Neural progenitor cell (in vitro differentiated cells): ENCODE measurements around the gene DNMT3A. TPM values are rescaled to one million over a fixed set of nuclear protein-coding genes. Genes with fewer than 3 reads are reported as not detected.
A peak's percentile ranks its signal among the peaks of the same experiment; 100 is the strongest.

ENCODE experiments used
- DNase-seq: peaks from one replicate; pipeline ENCODE4 v3.0.0-alpha.2; 2016; ENCODE audit warnings: low spot score
- H2AFZ ChIP-seq: fragments of 200-600 bp; sonication (generic); replicated peaks from 2 replicates; pipeline ENCODE4 v1.6.1; 2016; ENCODE audit warnings: antibody characterized with exemption
- H3F3A ChIP-seq: fragments of 200-600 bp; sonication (generic); 2 replicates; pipeline ENCODE4 v1.6.1; 2016; ENCODE audit warnings: antibody characterized with exemption, low read depth
- H3K27ac ChIP-seq: fragments of 200-600 bp; sonication (generic); 2 replicates; pipeline ENCODE4 v1.5.1; 2016; ENCODE audit warnings: mild to moderate bottlenecking
- H3K27me3 ChIP-seq: fragments of 200-600 bp; sonication (generic); 2 replicates; pipeline ENCODE4 v1.6.1; 2016; ENCODE audit warnings: mild to moderate bottlenecking, moderate library complexity
- H3K36me3 ChIP-seq: fragments of 200-600 bp; sonication (generic); 2 replicates; pipeline ENCODE4 v1.5.1; 2016
- H3K4me1 ChIP-seq: fragments of 200-600 bp; sonication (generic); 2 replicates; pipeline ENCODE4 v1.6.1; 2016; ENCODE audit warnings: mixed run types
- H3K4me2 ChIP-seq: fragments of 200-600 bp; sonication (generic); 2 replicates; pipeline ENCODE4 v1.6.1; 2016
- H3K4me3 ChIP-seq: fragments of 200-600 bp; sonication (generic); 2 replicates; pipeline ENCODE4 v1.5.1; 2016
- H3K79me2 ChIP-seq: fragments of 200-600 bp; sonication (generic); 2 replicates; pipeline ENCODE4 v1.6.1; 2016; ENCODE audit warnings: low read depth
- H3K9ac ChIP-seq: fragments of 200-600 bp; sonication (generic); 2 replicates; pipeline ENCODE4 v1.6.1; 2016
- H3K9me3 ChIP-seq: fragments of 200-600 bp; sonication (generic); 2 replicates; pipeline ENCODE4 v1.5.1; 2016; ENCODE audit warnings: low read depth
- H4K20me1 ChIP-seq: fragments of 200-600 bp; sonication (generic); 2 replicates; pipeline ENCODE4 v1.6.1; 2016; ENCODE audit warnings: low read depth
- H3K27ac Mint-ChIP-seq: 3 replicates; pipeline ENCODE4 v1.8.0; 2021; ENCODE audit warnings: mixed read lengths
- H3K27me3 Mint-ChIP-seq: 2 replicates; pipeline ENCODE4 v1.8.0; 2022; ENCODE audit warnings: low read depth, mild to moderate bottlenecking, inconsistent platforms, moderate library complexity, mixed read lengths; ENCODE audit not compliant: insufficient read depth
- H3K36me3 Mint-ChIP-seq: 3 replicates; pipeline ENCODE4 v1.8.0; 2021; ENCODE audit warnings: mixed read lengths
- H3K4me1 Mint-ChIP-seq: 3 replicates; pipeline ENCODE4 v1.8.0; 2021; ENCODE audit warnings: mixed read lengths
- H3K4me3 Mint-ChIP-seq: 3 replicates; pipeline ENCODE4 v1.8.0; 2021; ENCODE audit warnings: mild to moderate bottlenecking, moderate library complexity, mixed read lengths
- H3K9me3 Mint-ChIP-seq: 3 replicates; pipeline ENCODE4 v1.8.0; 2020; ENCODE audit warnings: mixed read lengths
- CTCF ChIP-seq: fragments of 200-600 bp; sonication (generic); IDR thresholded peaks from 2 replicates; pipeline ENCODE4 v1.5.1; 2017; ENCODE audit warnings: antibody characterized with exemption, mild to moderate bottlenecking
- EZH2 ChIP-seq: fragments of 200-600 bp; sonication (generic); IDR thresholded peaks from 2 replicates; pipeline ENCODE4 v1.6.1; 2017; ENCODE audit warnings: antibody characterized with exemption, mild to moderate bottlenecking, moderate library complexity
- EZH2phosphoT487 ChIP-seq: fragments of 200-600 bp; sonication (generic); IDR thresholded peaks from 2 replicates; pipeline ENCODE4 v1.6.1; 2017; ENCODE audit warnings: antibody characterized with exemption
- total RNA-seq: library from RNA; depleted of rRNA; stranded (reverse); fragments of >200 nt; gene quantifications from 2 replicates; pipeline ENCODE4 v1.2.3, GENCODE V29; 2015; ENCODE audit warnings: low replicate concordance

DNMT3A gene
- total RNA-seq, 1 donor from 2014 or later, result 46.5 TPM

- Histone ChIP-seq H3K27me3 (no peaks in the 10 kb centered on the region), H2AFZ (no peak overlapping the region), H3K4me2 (no peak overlapping the region), H3K36me3 (no peaks in the 10 kb centered on the region), H3K4me1 (peaks cover 21% of the 10 kb centered on the region), H4K20me1 (no peaks in the 10 kb centered on the region), H3K4me3 (no peak overlapping the region), H3K9me3 (no peaks in the 10 kb centered on the region), H3K79me2 (no peaks in the 10 kb centered on the region), H3F3A (peaks cover 19% of the 10 kb centered on the region), H3K9ac (no peak overlapping the region), H3K27ac (peak overlapping the region; percentile 87)
- H3K27me3 Mint-ChIP-seq, result peaks cover 2% of the 10 kb centered on the region
- peaks cover 52% of the 10 kb centered on the region for H3K4me1 Mint-ChIP-seq
- DNase-seq, result no peak
- no peak for TF ChIP-seq CTCF
- TF ChIP-seq EZH2, result no peak
- no peak for TF ChIP-seq EZH2phosphoT487
- H3K4me3 Mint-ChIP-seq, result no peak overlapping the region
- peak overlapping the region; percentile 50 for H3K27ac Mint-ChIP-seq
- H3K9me3 Mint-ChIP-seq, result no peaks in the 10 kb centered on the region
- H3K36me3 Mint-ChIP-seq, result peaks cover 15% of the 10 kb centered on the region
These were observed 72.5 kb downstream of the DNMT3A start for GRCh38 chr2:25269233-25269632.

GRCh38 chr2:25268139-25268538 lies 73.6 kb downstream of the DNMT3A start:
- Histone ChIP-seq H3K79me2 (no peaks in the 10 kb centered on the region), H3F3A (peaks cover 26% of the 10 kb centered on the region), H3K36me3 (no peaks in the 10 kb centered on the region), H3K9me3 (no peaks in the 10 kb centered on the region), H3K9ac (no peak overlapping the region), H3K4me1 (peaks cover 32% of the 10 kb centered on the region), H4K20me1 (no peaks in the 10 kb centered on the region), H3K4me3 (no peak overlapping the region), H2AFZ (no peak overlapping the region), H3K4me2 (no peak overlapping the region), H3K27me3 (no peaks in the 10 kb centered on the region), H3K27ac (no peak overlapping the region)
- Mint-ChIP-seq H3K9me3 (no peaks in the 10 kb centered on the region), H3K4me1 (peaks cover 52% of the 10 kb centered on the region), H3K27ac (no peak overlapping the region), H3K36me3 (peaks cover 8% of the 10 kb centered on the region), H3K27me3 (no peaks in the 10 kb centered on the region), H3K4me3 (no peak overlapping the region)
- TF ChIP-seq CTCF (no peak), EZH2 (no peak), EZH2phosphoT487 (no peak)
- no peak for DNase-seq

DNA sequence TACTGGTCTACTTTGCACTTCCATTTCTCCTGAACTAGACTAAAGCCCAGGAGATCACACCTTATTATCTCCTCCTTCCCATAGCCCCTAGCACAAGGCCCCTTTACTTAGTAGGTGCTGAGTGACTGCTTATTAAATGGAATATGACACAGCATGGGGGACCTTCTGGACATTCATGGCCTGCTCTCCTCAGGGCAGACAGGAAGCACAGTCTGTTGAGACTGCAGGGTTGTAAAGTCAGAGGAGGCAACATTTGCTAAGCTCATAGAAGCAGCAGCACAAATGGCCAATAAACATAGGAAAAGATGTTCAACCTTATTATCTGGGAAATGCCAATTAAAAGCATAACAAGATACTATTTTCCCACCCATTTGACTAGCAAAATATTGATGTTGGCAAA lies 75.3 kb downstream of the DNMT3A start:
- no peak overlapping the region for H3K27ac ChIP-seq
- H4K20me1 ChIP-seq, result no peaks in the 10 kb centered on the region
- H3K4me1 ChIP-seq, result peaks cover 29% of the 10 kb centered on the region
- no peak overlapping the region for H3K9ac ChIP-seq
- H3F3A ChIP-seq, result peaks cover 32% of the 10 kb centered on the region
- H3K36me3 ChIP-seq, result no peaks in the 10 kb centered on the region
- H3K4me3 ChIP-seq, result no peak overlapping the region
- TF ChIP-seq CTCF (no peak), EZH2phosphoT487 (no peak), EZH2 (no peak)
- no peaks in the 10 kb centered on the region for H3K9me3 ChIP-seq
- no peak for DNase-seq
- H3K4me2 ChIP-seq, result no peak overlapping the region
- Mint-ChIP-seq H3K36me3 (peaks cover 8% of the 10 kb centered on the region), H3K27me3 (no peaks in the 10 kb centered on the region), H3K9me3 (no peaks in the 10 kb centered on the region), H3K4me1 (peaks cover 62% of the 10 kb centered on the region), H3K27ac (peak overlapping the region; percentile 44), H3K4me3 (no peak overlapping the region)
- H3K79me2 ChIP-seq, result no peaks in the 10 kb centered on the region
- no peak overlapping the region for H2AFZ ChIP-seq
- H3K27me3 ChIP-seq, result no peaks in the 10 kb centered on the region
